ENCODE measurements around the gene CCDC126. TPM values are rescaled to one million over a fixed set of nuclear protein-coding genes. Genes with fewer than 3 reads are reported as not detected.

The CCDC126 gene
- total RNA-seq, 1 experiment from 2014 or later: 10.3 TPM

GRCh38 chr7:23615331-23615730 is 18.1 kb downstream of the CCDC126 start:
- ATAC-seq (no peak), DNase-seq (ENCODE audit: low read depth, low spot score) (no peak)
- POLR2A ChIA-PET: no interaction called here
- no peak overlapping the region for H3K4me3 ChIP-seq (ENCODE audit: low read depth in 2 of 2, low read length in 2 of 2)
- H3K36me3 ChIP-seq (ENCODE audit: control insufficient read depth, insufficient read depth, low read length): no peaks in the 10 kb centered on the region
- H3K27ac ChIP-seq (ENCODE audit: low read length): no peak overlapping the region
- H3K27me3 ChIP-seq (ENCODE audit: control insufficient read depth, insufficient read depth, low read length): no peaks in the 10 kb centered on the region
- no TSS peak for BruUV-seq (replicated peaks)
- TF ChIP-seq TCF7L2 (IDR thresholded peaks at IDR 0.05; ENCODE audit: low read depth, low read length) (no peak), SIN3A (IDR thresholded peaks at IDR 0.05; ENCODE audit: borderline replicate concordance, insufficient read depth, low read depth, low read length) (no peak), CTCF (IDR thresholded peaks at IDR 0.05) (no peak), POLR2AphosphoS5 (IDR thresholded peaks at IDR 0.05; ENCODE audit: low read depth, low read length) (no peak), REST (IDR thresholded peaks at IDR 0.05; ENCODE audit: insufficient read depth in 1 of 2, low read depth in 2 of 2, low read length in 1 of 2) (no peak)
- no peaks in the 10 kb centered on the region for H3K4me1 ChIP-seq (ENCODE audit: control insufficient read depth, insufficient read depth, low read length)
- CTCF ChIA-PET: interaction anchor here (0.9 kb wide), 1 partner anchor 65 kb away, joined by 4 read pairs; the partner anchor contains the start of gene FAM221A
- in situ Hi-C loops (cut with HindIII; ENCODE audit: low pct_unique_long_range_greater_than_20kb, low sequenced_read_pairs): no loop called here
- intact Hi-C loops (cut with micrococcal nuclease; ENCODE audit: unreplicated experiment): no loop called here
- no peaks in the 10 kb centered on the region for H3K9me3 ChIP-seq (ENCODE audit: control insufficient read depth, insufficient read depth, low read depth, low read length)

GRCh38 chr7:23616593-23616992 is 19.4 kb downstream of the CCDC126 start:
- Histone ChIP-seq H3K36me3 (ENCODE audit: control insufficient read depth, insufficient read depth, low read length) (no peaks in the 10 kb centered on the region), H3K4me3 (ENCODE audit: low read depth in 2 of 2, low read length in 2 of 2) (no peak overlapping the region), H3K27me3 (ENCODE audit: control insufficient read depth, insufficient read depth, low read length) (no peaks in the 10 kb centered on the region), H3K9me3 (ENCODE audit: control insufficient read depth, insufficient read depth, low read depth, low read length) (no peaks in the 10 kb centered on the region), H3K27ac (ENCODE audit: low read length) (no peak overlapping the region), H3K4me1 (ENCODE audit: control insufficient read depth, insufficient read depth, low read length) (no peaks in the 10 kb centered on the region)
- ATAC-seq: no peak
- ChIA-PET CTCF (no interaction called here), POLR2A (interaction anchor here (0.7 kb wide), 1 partner anchor 318 kb away, joined by 4 read pairs; no protein-coding TSS in a partner anchor)
- DNase-seq (ENCODE audit: low read depth, low spot score): no peak
- BruUV-seq (replicated peaks): no TSS peak
- intact Hi-C loops (cut with micrococcal nuclease; ENCODE audit: unreplicated experiment) (no loop called here), in situ Hi-C loops (cut with HindIII; ENCODE audit: low pct_unique_long_range_greater_than_20kb, low sequenced_read_pairs) (no loop called here)
- TF ChIP-seq TCF7L2 (IDR thresholded peaks at IDR 0.05; ENCODE audit: low read depth, low read length) (no peak), REST (IDR thresholded peaks at IDR 0.05; ENCODE audit: insufficient read depth in 1 of 2, low read depth in 2 of 2, low read length in 1 of 2) (no peak), SIN3A (IDR thresholded peaks at IDR 0.05; ENCODE audit: borderline replicate concordance, insufficient read depth, low read depth, low read length) (no peak), CTCF (IDR thresholded peaks at IDR 0.05) (no peak), POLR2AphosphoS5 (IDR thresholded peaks at IDR 0.05; ENCODE audit: low read depth, low read length) (no peak)
